GM13976 (cell line): ENCODE measurements around the gene RASAL3.

Experiments
- DNase-seq: peaks from one replicate; pipeline ENCODE4 v3.0.0; 2012; ENCODE audit warnings: low spot score
- in situ Hi-C: fragments of 300-500 bp; cut with MboI; formaldehyde crosslinking; loops from one replicate; pipeline ENCODE4 v1.12.0; 2022; ENCODE audit warnings: low sequenced_read_pairs, mixed read lengths, inconsistent platforms; ENCODE audit not compliant: unreplicated experiment
- TF ChIP-seq, protein P1 (sequence below): IDR thresholded peaks from 2 replicates; pipeline ENCODE4 v1.5.1; 2012; ENCODE audit warnings: borderline replicate concordance, mild to moderate bottlenecking; ENCODE audit not compliant: insufficient read depth; ENCODE audit errors: extremely low read depth, missing control alignments, control extremely low read depth

RASAL3 gene

DNA sequence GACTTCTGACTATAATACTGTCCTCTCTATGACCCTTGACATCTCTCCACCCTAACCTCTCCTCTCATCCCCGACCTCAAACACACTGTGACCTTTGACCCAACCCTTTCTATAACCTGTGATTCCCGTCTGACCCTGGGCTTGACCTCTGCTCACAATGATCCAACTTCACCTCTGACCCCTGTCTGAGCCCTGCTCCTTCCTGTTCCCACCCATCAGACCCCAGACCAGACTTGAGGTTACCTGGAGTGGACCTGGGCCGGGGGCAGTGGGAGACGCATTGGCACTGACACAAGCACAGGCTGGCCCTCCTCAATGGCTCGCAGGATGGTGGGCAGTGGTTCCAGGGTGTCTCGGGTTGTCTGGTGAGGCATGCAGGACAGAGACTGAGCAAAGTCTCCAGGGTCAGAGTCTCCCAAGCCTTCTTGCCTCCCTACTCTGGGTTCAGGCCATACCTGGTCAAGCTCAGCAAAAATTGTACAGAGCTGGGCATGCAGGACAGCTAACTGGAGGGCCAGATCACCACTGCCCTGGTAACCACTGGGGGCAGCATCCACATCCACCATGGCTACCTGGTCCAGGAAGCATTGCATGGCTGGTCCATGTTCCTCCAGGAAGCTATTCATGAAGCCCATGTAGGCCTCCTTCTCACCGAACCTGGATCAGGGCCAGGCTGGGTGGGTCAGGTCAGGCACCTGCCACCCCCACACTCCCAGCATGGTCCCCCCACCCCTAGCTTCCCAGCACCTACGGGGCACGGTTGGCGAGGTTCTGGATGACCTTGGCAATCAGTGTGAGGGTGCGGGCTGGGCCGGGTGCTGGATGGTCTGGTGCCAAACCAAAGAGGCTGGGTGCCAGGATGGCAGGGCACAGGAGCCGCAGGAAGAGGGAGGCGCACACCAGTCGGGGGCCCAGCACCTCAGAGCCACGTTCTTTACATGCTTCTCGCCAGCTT, 10.2 kb downstream of the RASAL3 start:
- TF ChIP-seq, protein P1, sequence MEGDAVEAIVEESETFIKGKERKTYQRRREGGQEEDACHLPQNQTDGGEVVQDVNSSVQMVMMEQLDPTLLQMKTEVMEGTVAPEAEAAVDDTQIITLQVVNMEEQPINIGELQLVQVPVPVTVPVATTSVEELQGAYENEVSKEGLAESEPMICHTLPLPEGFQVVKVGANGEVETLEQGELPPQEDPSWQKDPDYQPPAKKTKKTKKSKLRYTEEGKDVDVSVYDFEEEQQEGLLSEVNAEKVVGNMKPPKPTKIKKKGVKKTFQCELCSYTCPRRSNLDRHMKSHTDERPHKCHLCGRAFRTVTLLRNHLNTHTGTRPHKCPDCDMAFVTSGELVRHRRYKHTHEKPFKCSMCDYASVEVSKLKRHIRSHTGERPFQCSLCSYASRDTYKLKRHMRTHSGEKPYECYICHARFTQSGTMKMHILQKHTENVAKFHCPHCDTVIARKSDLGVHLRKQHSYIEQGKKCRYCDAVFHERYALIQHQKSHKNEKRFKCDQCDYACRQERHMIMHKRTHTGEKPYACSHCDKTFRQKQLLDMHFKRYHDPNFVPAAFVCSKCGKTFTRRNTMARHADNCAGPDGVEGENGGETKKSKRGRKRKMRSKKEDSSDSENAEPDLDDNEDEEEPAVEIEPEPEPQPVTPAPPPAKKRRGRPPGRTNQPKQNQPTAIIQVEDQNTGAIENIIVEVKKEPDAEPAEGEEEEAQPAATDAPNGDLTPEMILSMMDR, result no peak
- no peak for DNase-seq
- in situ Hi-C loops, result no loop called here

DNA sequence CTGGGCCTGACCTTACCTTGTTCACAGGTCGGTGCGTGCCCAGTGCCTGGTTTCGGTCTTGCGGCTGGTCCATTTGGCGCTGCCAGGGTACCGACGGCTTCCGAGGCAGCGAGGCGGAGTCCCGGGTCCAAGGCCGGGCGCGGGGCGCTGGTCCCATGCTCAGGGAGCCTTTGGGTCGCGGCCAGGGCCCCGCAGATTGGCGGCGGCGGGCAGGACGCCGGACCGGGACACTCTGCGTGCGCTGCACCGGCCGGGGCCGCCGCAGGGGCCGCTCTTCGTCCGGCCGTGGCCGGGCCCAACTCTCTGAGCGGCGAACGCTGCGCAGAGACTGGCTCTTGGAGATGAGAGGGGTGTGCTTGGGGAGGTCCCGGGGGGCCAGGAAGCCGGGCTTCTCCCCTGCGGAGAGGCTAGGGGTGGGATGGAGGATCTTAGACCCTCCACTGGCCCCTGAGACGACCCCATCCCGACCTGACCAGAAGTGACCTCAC, 11.2 kb downstream of the RASAL3 start:
- TF ChIP-seq, protein P1, result no peak
- in situ Hi-C loops, result no loop called here
- DNase-seq, result no peak

DNA sequence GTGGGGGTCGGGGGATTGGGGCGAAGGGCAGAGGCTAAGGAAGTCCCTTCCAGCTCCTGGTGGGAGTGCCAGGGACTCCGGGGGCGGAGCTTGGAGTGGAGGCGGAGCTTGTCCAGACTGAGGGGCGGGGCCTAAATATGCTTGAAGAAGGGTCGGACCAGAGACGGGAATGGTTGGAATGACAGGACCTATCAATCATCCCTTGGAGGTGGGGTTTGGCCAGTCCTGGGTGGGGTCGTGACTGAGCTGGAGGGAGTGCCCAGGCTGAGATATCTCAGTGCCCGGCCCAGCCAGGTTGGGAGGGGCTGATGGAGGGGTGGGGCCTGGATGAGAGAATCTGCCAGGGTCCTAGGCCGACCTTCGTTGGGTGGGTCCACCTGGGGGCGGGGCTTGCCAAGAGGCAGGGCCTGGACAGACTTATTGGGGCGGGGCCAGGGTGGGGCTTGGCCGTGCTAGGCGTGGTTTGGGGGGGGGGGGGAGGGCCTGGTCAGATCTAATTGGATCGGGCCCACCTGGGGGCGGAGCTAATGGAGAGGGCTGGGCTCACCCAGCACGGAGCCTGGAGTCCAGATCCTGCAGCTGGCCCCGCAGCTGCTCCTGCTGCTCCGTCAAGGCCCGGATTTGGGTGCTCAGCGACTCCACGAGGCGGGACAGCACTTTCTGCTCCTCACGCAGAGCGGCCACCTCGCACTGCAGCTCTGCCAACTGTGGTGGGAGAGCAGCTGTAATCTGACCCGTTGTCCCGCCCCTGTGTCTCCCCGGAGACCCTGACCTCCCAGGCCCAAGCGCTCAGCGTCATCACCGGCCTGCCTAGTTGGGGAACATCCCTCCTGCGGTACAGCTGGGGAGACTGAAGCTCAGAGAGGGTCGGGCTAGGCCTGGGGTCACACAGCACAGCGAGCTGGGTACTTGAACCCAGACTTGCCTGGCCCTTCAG, 12.0 kb downstream of the RASAL3 start:
- in situ Hi-C loops, result no loop called here
- DNase-seq, result no peak
- TF ChIP-seq, protein P1, result no peak

DNA sequence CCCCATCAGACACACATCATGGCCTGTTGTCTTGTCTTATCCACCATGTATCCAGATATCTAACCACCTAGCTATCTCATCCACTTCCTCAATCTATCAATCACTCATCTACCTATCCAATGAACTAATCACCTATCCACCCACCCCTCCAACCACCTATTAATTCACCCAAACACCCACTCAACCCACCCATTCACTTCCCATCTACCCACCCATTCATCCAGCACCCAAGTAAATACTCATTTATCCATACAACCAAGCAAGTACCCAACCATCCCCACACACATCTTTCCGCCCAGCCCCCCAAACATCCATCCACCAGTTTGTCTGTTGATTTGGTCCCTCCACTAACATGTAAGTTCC, 13.8 kb downstream of the RASAL3 start:
- in situ Hi-C loops, result no loop called here
- DNase-seq, result no peak
- TF ChIP-seq, protein P1, result no peak

DNA sequence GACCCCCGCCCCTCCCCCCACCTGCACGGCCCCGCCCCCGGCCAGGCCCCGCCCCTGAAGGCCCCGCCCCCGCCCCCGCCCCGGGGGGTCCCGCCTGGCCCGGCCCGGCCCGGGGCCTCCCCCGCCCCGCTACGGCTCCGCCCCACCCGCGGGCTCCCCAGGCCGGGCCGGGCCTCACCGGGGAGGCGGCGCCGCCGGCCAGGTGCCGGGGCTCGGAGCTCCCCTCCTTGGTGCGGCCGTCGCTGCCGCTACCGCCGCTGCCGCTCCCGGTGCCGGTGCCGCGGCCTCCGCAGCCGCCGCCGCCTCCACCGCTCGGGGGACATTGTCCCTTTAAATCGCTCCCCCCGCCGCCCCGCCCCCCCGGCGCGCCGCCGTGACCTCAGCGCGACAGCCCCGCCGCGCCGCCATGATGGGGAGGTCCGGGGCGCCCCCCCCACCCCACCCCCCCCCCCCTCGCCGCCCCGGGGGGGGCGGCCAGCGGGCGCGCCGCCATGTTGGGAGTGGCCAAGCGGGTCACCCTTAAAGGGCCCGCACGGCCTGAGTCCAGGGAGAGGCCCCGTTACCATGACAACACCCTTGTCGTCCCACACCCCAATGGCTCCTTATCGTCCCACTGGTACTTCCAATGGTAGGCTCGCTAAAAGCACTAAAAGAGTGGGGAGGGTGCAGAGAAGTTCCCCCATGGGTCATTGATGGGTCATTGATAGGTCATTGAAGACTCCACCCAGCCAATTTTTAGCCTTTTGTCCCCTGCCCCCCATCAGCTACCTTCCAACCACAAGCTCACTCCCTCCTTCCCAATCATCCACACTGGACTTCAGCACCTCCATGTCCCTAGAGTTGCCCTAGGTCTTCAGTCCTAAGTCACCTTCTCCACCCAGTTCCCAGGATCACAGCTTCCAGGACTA, 14.5 kb downstream of the RASAL3 start, which contains the start of gene WIZ:
Gene WIZ (minus strand): TSS at position 337 of the 908 bp plus-strand sequence. CDS start 1,649 bp downstream, outside the sequence.
- in situ Hi-C loops, result no loop called here
- peak; percentile 95 for DNase-seq
- TF ChIP-seq, protein P1, result no peak
